ENCODE measurements around the gene ABTB1.
A peak's percentile ranks its signal among the peaks of the same experiment; 100 is the strongest.

The ABTB1 gene

DNA sequence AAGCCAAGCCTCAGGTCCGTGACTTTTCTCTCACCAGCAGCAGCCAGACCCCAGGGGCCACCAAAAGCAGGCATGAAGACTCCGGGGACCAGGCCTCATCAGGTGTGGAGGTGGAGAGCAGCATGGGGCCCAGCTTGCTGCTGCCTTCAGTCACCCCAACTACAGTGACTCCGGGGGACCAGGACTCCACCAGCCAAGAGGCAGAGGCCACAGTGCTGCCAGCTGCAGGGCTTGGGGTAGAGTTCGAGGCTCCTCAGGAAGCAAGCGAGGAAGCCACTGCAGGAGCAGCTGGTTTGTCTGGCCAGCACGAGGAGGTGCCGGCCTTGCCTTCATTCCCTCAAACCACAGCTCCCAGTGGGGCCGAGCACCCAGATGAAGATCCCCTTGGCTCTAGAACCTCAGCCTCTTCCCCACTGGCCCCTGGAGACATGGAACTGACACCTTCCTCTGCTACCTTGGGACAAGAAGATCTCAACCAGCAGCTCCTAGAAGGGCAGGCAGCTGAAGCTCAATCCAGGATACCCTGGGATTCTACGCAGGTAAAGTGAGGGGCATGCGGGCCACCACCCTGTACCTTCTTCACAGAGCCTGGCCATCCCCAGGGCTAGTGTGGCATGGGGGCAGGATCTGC lies 12.0 kb upstream of the ABTB1 start:
- no peaks in the 10 kb centered on the region for H3K9me3 ChIP-seq
- H3K4me1 ChIP-seq = peaks cover 0 to 44% (median 4%) of the 10 kb centered on the region in 4 donors
- peak overlapping the region in 1 of 2 donors; percentile 59 for H3K27ac ChIP-seq
- H3K27me3 ChIP-seq = no peaks in the 10 kb centered on the region
- H3K4me3 ChIP-seq = no peak overlapping the region
- intact Hi-C loops (cut with DNase I; ENCODE audit: low total_unique reads) = no loop called here
- DNase-seq = peak in 1 of 2 donors; percentile 57
- no peak for TF ChIP-seq CTCF (IDR thresholded peaks at IDR 0.05)
- no peaks in the 10 kb centered on the region for H3K36me3 ChIP-seq

- peak overlapping the region; percentile 36 to 59 for H3K27ac ChIP-seq
- H3K4me1 ChIP-seq = peaks cover 0 to 41% (median 4%) of the 10 kb centered on the region in 4 donors
- H3K4me3 ChIP-seq = no peak overlapping the region
- intact Hi-C loops (cut with DNase I; ENCODE audit: low total_unique reads) = no loop called here
- TF ChIP-seq CTCF (IDR thresholded peaks at IDR 0.05) = no peak
- no peaks in the 10 kb centered on the region for H3K27me3 ChIP-seq
- DNase-seq = peak in 1 of 2 donors; percentile 34
- H3K36me3 ChIP-seq = no peaks in the 10 kb centered on the region
- no peaks in the 10 kb centered on the region for H3K9me3 ChIP-seq
Observed at GRCh38 chr3:127661600-127661999, 11.2 kb upstream of the ABTB1 start.

DNA sequence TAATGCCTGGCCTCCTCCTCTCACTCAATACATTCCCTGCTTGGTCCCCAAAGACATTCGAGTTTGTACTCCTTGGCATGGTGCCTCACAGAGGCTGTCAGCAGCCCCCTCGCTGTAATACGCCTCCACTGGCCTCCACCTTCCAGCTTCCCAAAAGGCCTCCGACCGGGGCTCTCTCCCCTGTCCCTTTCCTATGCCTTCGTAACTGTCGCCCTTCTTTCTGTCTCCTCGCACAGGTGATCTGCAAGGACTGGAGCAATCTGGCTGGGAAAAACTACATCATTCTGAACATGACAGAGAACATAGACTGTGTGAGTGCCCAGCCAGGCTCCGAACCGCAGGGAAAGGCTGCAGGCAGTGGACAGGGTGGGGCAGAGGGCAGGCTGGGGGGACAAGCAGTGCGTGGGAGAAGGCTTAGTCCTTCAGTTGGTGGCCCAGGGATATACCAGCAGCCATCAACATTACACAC lies 10.7 kb upstream of the ABTB1 start:
- no peaks in the 10 kb centered on the region for H3K36me3 ChIP-seq
- intact Hi-C loops (cut with DNase I; ENCODE audit: low total_unique reads) = no loop called here
- H3K27ac ChIP-seq = peak overlapping the region; percentile 36 to 59
- no peaks in the 10 kb centered on the region for H3K9me3 ChIP-seq
- no peak for TF ChIP-seq CTCF (IDR thresholded peaks at IDR 0.05)
- H3K4me3 ChIP-seq = no peak overlapping the region
- DNase-seq = peak in 1 of 2 donors; percentile 61
- H3K4me1 ChIP-seq = peaks cover 0 to 41% (median 4%) of the 10 kb centered on the region in 4 donors
- no peaks in the 10 kb centered on the region for H3K27me3 ChIP-seq

GRCh38 chr3:127663151-127663550 lies 9.6 kb upstream of the ABTB1 start:
- intact Hi-C loops (cut with DNase I; ENCODE audit: low total_unique reads) = no loop called here

GRCh38 chr3:127665165-127665564 lies 7.6 kb upstream of the ABTB1 start:
- Histone ChIP-seq H3K36me3 (no peaks in the 10 kb centered on the region), H3K4me1 (peaks cover 0 to 23% (median 4%) of the 10 kb centered on the region in 4 donors), H3K27ac (no peak overlapping the region), H3K27me3 (no peaks in the 10 kb centered on the region), H3K4me3 (no peak overlapping the region), H3K9me3 (no peaks in the 10 kb centered on the region)
- intact Hi-C loops (cut with DNase I; ENCODE audit: low total_unique reads) = no loop called here
- TF ChIP-seq CTCF (IDR thresholded peaks at IDR 0.05) = no peak
- no peak for DNase-seq

More at GRCh38 chr3:127663151-127663550, 9.6 kb upstream of the ABTB1 start:
- no peak overlapping the region for H3K4me3 ChIP-seq
- peaks cover 0 to 34% (median 4%) of the 10 kb centered on the region in 4 donors for H3K4me1 ChIP-seq
- no peaks in the 10 kb centered on the region for H3K27me3 ChIP-seq
- peak overlapping the region; percentile 36 to 59 for H3K27ac ChIP-seq
- no peaks in the 10 kb centered on the region for H3K9me3 ChIP-seq
- H3K36me3 ChIP-seq = no peaks in the 10 kb centered on the region
- TF ChIP-seq CTCF (IDR thresholded peaks at IDR 0.05) = no peak
- peak in 1 of 2 donors; percentile 19 for DNase-seq
